Astrocyte (in vitro differentiated cells and primary cell): Measurements from ENCODE around the gene TBC1D8. TPM values are rescaled to one million over a fixed set of nuclear protein-coding genes. Genes with fewer than 3 reads are reported as not detected.

Source experiments
- DNase-seq: peaks from one replicate; pipeline ENCODE4 v3.0.0-alpha.2; 2010; ENCODE audit warnings: low read depth
- FAIRE-seq: peaks from 2 replicates; lab custom pipeline; 2011; peaks lifted over from hg19 to GRCh38; lab: Jason Lieb, UNC
- H2AFZ ChIP-seq: 2 replicates; pipeline ENCODE4 v1.6.0; 2012; ENCODE audit warnings: low read depth, low read length, inconsistent platforms
- H3K27ac ChIP-seq: 2 replicates; pipeline ENCODE4 v1.5.1; 2011; ENCODE audit warnings: low read depth, low read length, inconsistent platforms
- H3K27me3 ChIP-seq: 2 replicates; pipeline ENCODE4 v1.6.0; 2011; ENCODE audit warnings: low read length, inconsistent platforms; ENCODE audit not compliant: insufficient read depth
- H3K36me3 ChIP-seq: 2 replicates; pipeline ENCODE4 v1.5.1; 2011; ENCODE audit warnings: low read length, inconsistent platforms; ENCODE audit not compliant: insufficient read depth
- H3K4me1 ChIP-seq: 2 replicates; pipeline ENCODE4 v1.5.1; 2011; ENCODE audit warnings: low read length, inconsistent platforms; ENCODE audit not compliant: insufficient read depth
- H3K4me2 ChIP-seq: 2 replicates; pipeline ENCODE4 v1.6.0; 2012; ENCODE audit warnings: low read length, inconsistent platforms
- H3K4me3 ChIP-seq: 2 replicates; pipeline ENCODE4 v1.5.1; 2011; ENCODE audit warnings: low read depth, mild to moderate bottlenecking, low read length, inconsistent platforms; ENCODE audit not compliant: insufficient read depth
- H3K79me2 ChIP-seq: 2 replicates; pipeline ENCODE4 v1.6.0; 2012; ENCODE audit warnings: mild to moderate bottlenecking, low read length, inconsistent platforms; ENCODE audit not compliant: insufficient read depth
- H3K9ac ChIP-seq: 2 replicates; pipeline ENCODE4 v1.6.0; 2012; ENCODE audit warnings: mild to moderate bottlenecking, low read length, inconsistent platforms
- H3K9me3 ChIP-seq: 2 replicates; pipeline ENCODE4 v1.5.1; 2012; ENCODE audit warnings: low read depth, mild to moderate bottlenecking, low read length, inconsistent platforms; ENCODE audit not compliant: insufficient read depth
- H4K20me1 ChIP-seq: 2 replicates; pipeline ENCODE4 v1.6.0; 2012; ENCODE audit warnings: low read length, inconsistent platforms; ENCODE audit not compliant: insufficient read depth
- H3K27ac Mint-ChIP-seq: one replicate; pipeline ENCODE4 v1.8.0; 2021; ENCODE audit warnings: mild to moderate bottlenecking, mixed read lengths; ENCODE audit not compliant: unreplicated experiment
- H3K27me3 Mint-ChIP-seq: one replicate; pipeline ENCODE4 v1.8.0; 2021; ENCODE audit warnings: low read depth, mixed read lengths; ENCODE audit not compliant: unreplicated experiment
- H3K36me3 Mint-ChIP-seq: one replicate; pipeline ENCODE4 v1.8.0; 2021; ENCODE audit warnings: low read depth, mixed read lengths; ENCODE audit not compliant: unreplicated experiment
- H3K4me1 Mint-ChIP-seq: one replicate; pipeline ENCODE4 v1.8.0; 2021; ENCODE audit warnings: low read depth, mixed read lengths; ENCODE audit not compliant: unreplicated experiment
- H3K4me3 Mint-ChIP-seq: one replicate; pipeline ENCODE4 v1.8.0; 2021; ENCODE audit warnings: mild to moderate bottlenecking, moderate library complexity, mixed read lengths; ENCODE audit not compliant: unreplicated experiment
- H3K9me3 Mint-ChIP-seq: one replicate; pipeline ENCODE4 v1.8.0; 2021; ENCODE audit warnings: mild to moderate bottlenecking, mixed read lengths; ENCODE audit not compliant: unreplicated experiment
- EZH2 ChIP-seq: IDR thresholded peaks from 2 replicates; pipeline ENCODE4 v1.6.1; 2012; ENCODE audit warnings: mild to moderate bottlenecking, low read length, inconsistent platforms; ENCODE audit not compliant: insufficient read depth
- total RNA-seq: library from RNA; stranded (reverse); gene quantifications from 2 replicates; pipeline ENCODE4 v1.2.1, GENCODE V29; 2021
- TF ChIP-seq, protein P1 (sequence below): IDR thresholded peaks from 2 replicates; pipeline ENCODE4 v1.5.1; 2011; ENCODE audit warnings: low read depth, mild to moderate bottlenecking, inconsistent platforms, low read length, moderate library complexity; ENCODE audit not compliant: insufficient read depth

Gene TBC1D8
- total RNA-seq, 1 donor from 2014 or later: 2.4 TPM

DNA sequence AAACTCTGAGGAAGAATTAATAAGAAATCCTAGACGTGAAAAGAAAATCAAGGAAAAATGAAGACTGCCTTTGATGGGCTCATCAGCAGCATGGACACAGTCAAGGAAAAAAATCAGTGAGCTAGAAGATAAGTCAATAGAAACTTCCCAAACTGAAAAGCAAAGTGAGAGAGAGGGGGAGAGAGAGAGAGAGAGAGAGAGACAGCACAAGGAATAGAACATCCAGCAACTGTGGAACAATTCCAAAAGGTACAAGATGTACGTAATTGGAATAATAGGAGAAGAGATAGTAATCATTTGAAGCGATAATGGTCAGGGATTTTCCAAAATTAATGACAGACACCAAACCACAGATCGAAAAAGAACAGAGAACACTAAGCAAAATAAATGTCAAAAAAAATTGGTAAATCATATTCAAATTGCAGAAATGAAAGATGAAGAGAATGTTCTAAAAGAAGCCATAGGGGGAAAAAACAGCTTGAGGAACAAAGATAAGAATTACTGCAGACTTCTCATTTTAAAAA lies 54.5 kb downstream of the TBC1D8 start:
- Mint-ChIP-seq H3K27me3 (no peaks in the 10 kb centered on the region), H3K9me3 (peaks cover 19% of the 10 kb centered on the region), H3K36me3 (peaks cover 2% of the 10 kb centered on the region), H3K27ac (no peak overlapping the region), H3K4me1 (no peaks in the 10 kb centered on the region), H3K4me3 (no peak overlapping the region)
- no peak for DNase-seq
- H3K36me3 ChIP-seq: no peaks in the 10 kb centered on the region
- FAIRE-seq: no peak
- no peaks in the 10 kb centered on the region for H4K20me1 ChIP-seq
- TF ChIP-seq EZH2: no peak
- TF ChIP-seq, protein P1, sequence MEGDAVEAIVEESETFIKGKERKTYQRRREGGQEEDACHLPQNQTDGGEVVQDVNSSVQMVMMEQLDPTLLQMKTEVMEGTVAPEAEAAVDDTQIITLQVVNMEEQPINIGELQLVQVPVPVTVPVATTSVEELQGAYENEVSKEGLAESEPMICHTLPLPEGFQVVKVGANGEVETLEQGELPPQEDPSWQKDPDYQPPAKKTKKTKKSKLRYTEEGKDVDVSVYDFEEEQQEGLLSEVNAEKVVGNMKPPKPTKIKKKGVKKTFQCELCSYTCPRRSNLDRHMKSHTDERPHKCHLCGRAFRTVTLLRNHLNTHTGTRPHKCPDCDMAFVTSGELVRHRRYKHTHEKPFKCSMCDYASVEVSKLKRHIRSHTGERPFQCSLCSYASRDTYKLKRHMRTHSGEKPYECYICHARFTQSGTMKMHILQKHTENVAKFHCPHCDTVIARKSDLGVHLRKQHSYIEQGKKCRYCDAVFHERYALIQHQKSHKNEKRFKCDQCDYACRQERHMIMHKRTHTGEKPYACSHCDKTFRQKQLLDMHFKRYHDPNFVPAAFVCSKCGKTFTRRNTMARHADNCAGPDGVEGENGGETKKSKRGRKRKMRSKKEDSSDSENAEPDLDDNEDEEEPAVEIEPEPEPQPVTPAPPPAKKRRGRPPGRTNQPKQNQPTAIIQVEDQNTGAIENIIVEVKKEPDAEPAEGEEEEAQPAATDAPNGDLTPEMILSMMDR: no peak
- no peak overlapping the region for H3K27ac ChIP-seq
- H3K4me1 ChIP-seq: no peaks in the 10 kb centered on the region
- H3K27me3 ChIP-seq: no peaks in the 10 kb centered on the region
- H3K9me3 ChIP-seq: no peaks in the 10 kb centered on the region
- no peak overlapping the region for H3K9ac ChIP-seq
- no peak overlapping the region for H3K4me2 ChIP-seq
- no peak overlapping the region for H3K4me3 ChIP-seq
- no peak overlapping the region for H2AFZ ChIP-seq
- no peaks in the 10 kb centered on the region for H3K79me2 ChIP-seq

DNA sequence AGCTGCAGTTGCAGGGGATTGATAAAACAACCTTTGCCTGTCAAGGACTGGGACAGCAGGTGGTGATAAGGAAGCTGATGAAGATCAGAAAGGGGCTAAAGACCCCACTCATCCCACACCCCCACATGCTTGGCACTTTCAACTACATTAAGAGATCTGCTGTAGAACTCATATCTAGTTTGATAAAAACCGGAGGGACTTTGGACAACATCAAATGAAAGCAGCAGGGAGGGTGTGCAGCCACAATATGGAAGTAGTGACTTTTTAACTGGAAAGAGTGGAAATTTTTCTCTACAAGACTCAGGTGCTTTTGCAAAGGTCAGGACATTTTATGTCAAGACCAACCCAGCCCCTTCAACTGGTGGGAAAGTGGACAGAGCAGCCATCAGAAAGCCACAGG lies 56.8 kb downstream of the TBC1D8 start:
- H3K4me1 ChIP-seq: no peaks in the 10 kb centered on the region
- Mint-ChIP-seq H3K4me3 (no peak overlapping the region), H3K27ac (no peak overlapping the region), H3K9me3 (peaks cover 9% of the 10 kb centered on the region), H3K4me1 (no peaks in the 10 kb centered on the region), H3K27me3 (no peaks in the 10 kb centered on the region), H3K36me3 (peaks cover 2% of the 10 kb centered on the region)
- no peak overlapping the region for H2AFZ ChIP-seq
- no peak overlapping the region for H3K4me3 ChIP-seq
- DNase-seq: no peak
- H4K20me1 ChIP-seq: no peaks in the 10 kb centered on the region
- TF ChIP-seq EZH2: no peak
- TF ChIP-seq, protein P1: no peak
- H3K9me3 ChIP-seq: no peaks in the 10 kb centered on the region
- H3K4me2 ChIP-seq: no peak overlapping the region
- H3K27ac ChIP-seq: no peak overlapping the region
- FAIRE-seq: no peak
- H3K9ac ChIP-seq: no peak overlapping the region
- H3K27me3 ChIP-seq: no peaks in the 10 kb centered on the region
- no peaks in the 10 kb centered on the region for H3K36me3 ChIP-seq
- H3K79me2 ChIP-seq: no peaks in the 10 kb centered on the region

DNA sequence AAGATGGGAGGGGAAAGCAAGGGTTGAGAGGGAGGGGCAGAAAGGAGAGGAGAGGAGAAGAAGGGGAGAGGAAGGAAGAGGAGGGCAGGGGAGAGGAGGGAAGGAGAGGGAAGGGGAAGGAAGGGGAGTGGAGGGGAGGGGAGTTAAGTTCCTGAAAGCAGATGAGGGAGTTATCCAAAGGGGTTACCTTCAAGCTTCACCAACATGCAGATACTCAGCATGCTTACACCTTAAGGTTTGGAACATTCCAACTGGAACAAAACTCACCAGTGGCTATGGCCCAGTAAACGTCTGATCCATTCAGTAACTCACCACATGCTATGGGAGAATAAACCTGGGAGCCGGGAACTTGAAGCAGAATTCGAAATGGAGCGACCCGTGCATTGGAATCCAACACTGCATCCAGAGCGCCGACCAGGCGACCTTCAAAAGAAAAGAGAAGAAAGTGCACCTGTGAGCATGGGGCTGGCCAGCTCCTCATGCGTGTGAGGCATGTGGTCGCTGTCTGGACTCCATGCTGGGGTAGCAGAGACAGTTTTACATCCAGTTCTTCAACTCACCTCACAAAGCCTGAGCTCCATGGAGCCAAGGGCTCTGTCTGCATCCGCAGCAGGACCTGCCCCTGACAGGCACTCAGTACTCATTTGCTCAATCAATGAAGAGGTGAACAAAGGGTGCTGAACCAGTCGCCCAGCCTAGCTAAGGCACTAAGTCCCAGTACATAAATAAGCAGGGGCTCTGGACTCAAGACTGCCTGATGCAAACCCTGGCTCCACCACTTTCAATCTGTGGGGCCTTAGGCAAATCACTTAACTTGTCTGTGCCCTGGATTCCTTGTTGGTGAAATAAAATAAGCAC lies 61.0 kb downstream of the TBC1D8 start:
- no peaks in the 10 kb centered on the region for H3K4me1 Mint-ChIP-seq
- H3K79me2 ChIP-seq: no peaks in the 10 kb centered on the region
- H3K27me3 Mint-ChIP-seq: no peaks in the 10 kb centered on the region
- no peaks in the 10 kb centered on the region for H3K36me3 ChIP-seq
- no peak overlapping the region for H2AFZ ChIP-seq
- H3K4me3 Mint-ChIP-seq: no peak overlapping the region
- no peaks in the 10 kb centered on the region for H3K27me3 ChIP-seq
- H3K4me2 ChIP-seq: no peak overlapping the region
- H3K9me3 ChIP-seq: no peaks in the 10 kb centered on the region
- H3K36me3 Mint-ChIP-seq: no peaks in the 10 kb centered on the region
- no peak overlapping the region for H3K27ac ChIP-seq
- H4K20me1 ChIP-seq: no peaks in the 10 kb centered on the region
- H3K9ac ChIP-seq: no peak overlapping the region
- no peak for FAIRE-seq
- no peaks in the 10 kb centered on the region for H3K4me1 ChIP-seq
- H3K9me3 Mint-ChIP-seq: peaks cover 3% of the 10 kb centered on the region
- TF ChIP-seq EZH2: no peak
- TF ChIP-seq, protein P1: no peak
- no peak overlapping the region for H3K27ac Mint-ChIP-seq
- H3K4me3 ChIP-seq: no peak overlapping the region
- DNase-seq: no peak
